Cardiac fibroblast (primary cell): ENCODE data around the gene PRICKLE2.

Source experiments
- DNase-seq, 2 donors: peaks; one replicate each; pipeline versions ENCODE4 v3.0.0 to v3.0.0-alpha.2; 2010; ENCODE audit warnings: low read depth in 2 of 2
- H3K4me3 ChIP-seq, 2 donors: replicated peaks in 1 of 2; 1 replicate in 1 of 2; 2 replicates in 1 of 2; pipeline ENCODE4 v1.5.1; 2011; ENCODE audit warnings: low read depth in 2 of 2, low read length in 2 of 2, mild to moderate bottlenecking in 2 of 2, moderate library complexity in 1 of 2
- TF ChIP-seq, protein P1 (sequence below): IDR thresholded peaks from one replicate; pipeline ENCODE4 v1.5.1; 2011; ENCODE audit warnings: low read depth, mild to moderate bottlenecking, low read length, inconsistent platforms

PRICKLE2 gene

DNA sequence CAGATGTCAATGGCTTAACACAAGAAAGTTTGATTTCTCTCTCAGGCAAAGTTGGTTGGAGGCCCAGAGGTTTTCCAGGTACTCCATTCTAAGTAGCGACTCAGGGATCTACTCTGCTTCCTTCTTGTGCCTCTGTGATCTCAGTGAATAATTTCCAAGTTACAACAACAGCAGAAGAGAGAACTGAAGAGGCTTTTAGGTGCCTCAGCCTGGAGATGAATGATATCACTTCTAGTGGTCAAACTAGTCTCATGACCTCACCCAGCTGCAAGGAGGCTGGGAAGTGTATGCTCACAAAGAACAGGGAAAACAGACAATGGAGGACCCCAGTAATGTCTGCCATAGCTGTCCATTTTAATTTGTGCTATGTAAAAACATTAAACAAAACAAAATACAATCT, 4.6 kb upstream of the PRICKLE2 start:
- peak in 1 of 2 donors; percentile 58 for DNase-seq
- H3K4me3 ChIP-seq: no peak overlapping the region
- TF ChIP-seq, protein P1, sequence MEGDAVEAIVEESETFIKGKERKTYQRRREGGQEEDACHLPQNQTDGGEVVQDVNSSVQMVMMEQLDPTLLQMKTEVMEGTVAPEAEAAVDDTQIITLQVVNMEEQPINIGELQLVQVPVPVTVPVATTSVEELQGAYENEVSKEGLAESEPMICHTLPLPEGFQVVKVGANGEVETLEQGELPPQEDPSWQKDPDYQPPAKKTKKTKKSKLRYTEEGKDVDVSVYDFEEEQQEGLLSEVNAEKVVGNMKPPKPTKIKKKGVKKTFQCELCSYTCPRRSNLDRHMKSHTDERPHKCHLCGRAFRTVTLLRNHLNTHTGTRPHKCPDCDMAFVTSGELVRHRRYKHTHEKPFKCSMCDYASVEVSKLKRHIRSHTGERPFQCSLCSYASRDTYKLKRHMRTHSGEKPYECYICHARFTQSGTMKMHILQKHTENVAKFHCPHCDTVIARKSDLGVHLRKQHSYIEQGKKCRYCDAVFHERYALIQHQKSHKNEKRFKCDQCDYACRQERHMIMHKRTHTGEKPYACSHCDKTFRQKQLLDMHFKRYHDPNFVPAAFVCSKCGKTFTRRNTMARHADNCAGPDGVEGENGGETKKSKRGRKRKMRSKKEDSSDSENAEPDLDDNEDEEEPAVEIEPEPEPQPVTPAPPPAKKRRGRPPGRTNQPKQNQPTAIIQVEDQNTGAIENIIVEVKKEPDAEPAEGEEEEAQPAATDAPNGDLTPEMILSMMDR: no peak

DNA sequence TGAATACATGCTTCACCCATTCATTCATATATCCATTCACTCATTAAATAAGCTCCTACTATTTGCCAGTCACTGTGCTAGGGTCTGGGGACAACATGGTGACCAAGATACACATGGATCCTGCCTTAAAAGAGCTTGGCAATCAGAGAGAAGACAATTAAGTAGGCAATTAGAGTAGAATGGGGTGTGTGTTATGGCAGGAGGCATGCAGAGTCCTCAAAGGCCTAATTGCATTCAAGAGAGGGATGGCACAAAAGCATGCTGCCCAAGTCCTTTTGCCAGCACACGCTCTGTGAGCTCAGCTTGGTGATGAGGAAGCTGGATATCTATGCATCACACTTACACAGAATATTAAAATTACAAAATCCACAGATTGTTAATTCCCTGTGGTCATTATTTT, 2.8 kb upstream of the PRICKLE2 start:
- no peak overlapping the region for H3K4me3 ChIP-seq
- TF ChIP-seq, protein P1: no peak
- DNase-seq: no peak

DNA sequence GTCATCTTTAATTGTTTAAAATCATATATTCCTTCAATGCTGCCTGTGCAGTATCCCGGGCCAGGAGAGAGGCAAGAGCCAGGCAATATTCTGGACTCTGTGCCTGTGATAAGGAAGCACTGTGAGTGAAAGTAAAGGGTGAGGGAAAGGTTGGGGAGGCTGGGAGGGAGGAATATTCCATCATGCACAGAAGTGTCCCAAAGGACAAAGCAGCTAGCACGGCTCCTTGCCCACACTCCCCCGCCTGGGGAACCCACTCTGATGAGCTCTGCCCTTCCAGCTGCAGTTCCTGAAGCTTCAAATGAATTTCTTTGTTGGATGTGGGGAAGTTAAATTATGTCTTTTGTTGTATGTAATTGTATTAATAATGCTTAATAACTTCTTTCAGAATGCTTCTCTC, 1.5 kb upstream of the PRICKLE2 start:
- H3K4me3 ChIP-seq: no peak overlapping the region
- TF ChIP-seq, protein P1: no peak
- DNase-seq: no peak

DNA sequence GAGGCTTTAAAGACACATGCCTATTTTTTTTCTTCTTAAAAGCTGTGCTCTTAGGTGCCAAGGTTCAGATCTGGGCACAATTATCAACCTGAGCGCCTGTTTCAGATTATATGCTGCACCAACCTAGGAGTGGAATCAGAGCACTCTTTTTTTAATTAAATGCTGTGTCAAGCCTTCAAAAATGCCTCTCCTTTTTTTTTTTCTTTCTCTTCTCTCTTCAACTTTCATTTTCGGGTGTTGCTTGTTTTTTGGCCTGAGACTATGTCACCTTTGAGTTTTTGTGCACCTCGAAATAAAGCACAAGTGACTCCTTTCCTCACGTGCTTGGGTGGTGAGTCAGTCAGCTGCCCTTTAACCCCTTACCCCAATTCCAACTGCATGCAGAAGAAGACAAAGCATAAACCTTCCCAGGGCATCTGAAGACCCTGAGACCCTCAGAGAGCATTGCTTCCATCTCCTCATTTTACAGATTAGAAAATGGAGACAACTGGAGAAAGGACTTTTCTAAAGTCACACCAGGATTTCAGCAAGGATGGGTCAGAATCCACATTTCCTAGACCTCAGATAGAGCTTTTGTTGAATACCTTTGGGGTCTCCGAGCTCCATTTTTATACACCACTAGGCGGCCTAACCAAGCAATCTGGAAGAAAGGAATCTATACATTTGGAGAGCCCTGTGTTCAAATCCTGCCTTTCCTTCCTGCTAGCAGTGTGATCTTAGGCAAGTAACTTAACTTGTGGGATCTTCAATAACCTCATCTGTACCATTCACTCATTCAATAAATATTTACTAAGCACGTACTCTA, 631 bp upstream of the PRICKLE2 start:
- H3K4me3 ChIP-seq: peak overlapping the region; percentile 43 to 51
- DNase-seq: no peak
- TF ChIP-seq, protein P1: no peak

GRCh38 chr3:64223791-64224745, 1.2 kb downstream of the PRICKLE2 start:
- peak overlapping the region; percentile 43 to 51 for H3K4me3 ChIP-seq
- TF ChIP-seq, protein P1: no peak
- DNase-seq: peak; percentile 52 to 77

GRCh38 chr3:64222501-64223111, 2.7 kb downstream of the PRICKLE2 start:
- H3K4me3 ChIP-seq: peak overlapping the region in 1 of 2 donors; percentile 51
- TF ChIP-seq, protein P1: no peak
- no peak for DNase-seq
